ENCODE results near the gene ROCK2.

GRCh38 chr2:11365096-11365879 lies 20.9 kb upstream of the ROCK2 start:
- no peak for TF ChIP-seq CTCF (conservative IDR thresholded peaks at IDR 0.05 in 1 of 2, IDR thresholded peaks at IDR 0.05 in 1 of 2; ENCODE audit: low read depth in 1 of 2, low read length in 2 of 2)
- TF ChIP-seq EZH2 (IDR thresholded peaks at IDR 0.05; ENCODE audit: low read length, missing control alignments) = no peak
